ENCODE measurements around the gene MYT1. TPM values are rescaled to one million over a fixed set of nuclear protein-coding genes. Genes with fewer than 3 reads are reported as not detected.

The MYT1 gene
- polyA plus RNA-seq, 3 donors: 0.35 to 0.50 (median 0.46) TPM

GRCh38 chr20:64139199-64140060 is 24.8 kb upstream of the MYT1 start:
- DNase-seq (ENCODE audit: low read depth in 3 of 3, low spot score in 2 of 3): no peak

- DNase-seq (ENCODE audit: low read depth in 3 of 3, low spot score in 2 of 3): no peak
These were observed 24.0 kb upstream of the MYT1 start for GRCh38 chr20:64140061-64140931.

GRCh38 chr20:64140956-64141355 is 23.3 kb upstream of the MYT1 start:
- no peak for DNase-seq (ENCODE audit: low read depth in 3 of 3, low spot score in 2 of 3)

- no peak for DNase-seq (ENCODE audit: low read depth in 3 of 3, low spot score in 2 of 3)
These were observed 21.7 kb upstream of the MYT1 start for GRCh38 chr20:64142590-64142989.

DNA sequence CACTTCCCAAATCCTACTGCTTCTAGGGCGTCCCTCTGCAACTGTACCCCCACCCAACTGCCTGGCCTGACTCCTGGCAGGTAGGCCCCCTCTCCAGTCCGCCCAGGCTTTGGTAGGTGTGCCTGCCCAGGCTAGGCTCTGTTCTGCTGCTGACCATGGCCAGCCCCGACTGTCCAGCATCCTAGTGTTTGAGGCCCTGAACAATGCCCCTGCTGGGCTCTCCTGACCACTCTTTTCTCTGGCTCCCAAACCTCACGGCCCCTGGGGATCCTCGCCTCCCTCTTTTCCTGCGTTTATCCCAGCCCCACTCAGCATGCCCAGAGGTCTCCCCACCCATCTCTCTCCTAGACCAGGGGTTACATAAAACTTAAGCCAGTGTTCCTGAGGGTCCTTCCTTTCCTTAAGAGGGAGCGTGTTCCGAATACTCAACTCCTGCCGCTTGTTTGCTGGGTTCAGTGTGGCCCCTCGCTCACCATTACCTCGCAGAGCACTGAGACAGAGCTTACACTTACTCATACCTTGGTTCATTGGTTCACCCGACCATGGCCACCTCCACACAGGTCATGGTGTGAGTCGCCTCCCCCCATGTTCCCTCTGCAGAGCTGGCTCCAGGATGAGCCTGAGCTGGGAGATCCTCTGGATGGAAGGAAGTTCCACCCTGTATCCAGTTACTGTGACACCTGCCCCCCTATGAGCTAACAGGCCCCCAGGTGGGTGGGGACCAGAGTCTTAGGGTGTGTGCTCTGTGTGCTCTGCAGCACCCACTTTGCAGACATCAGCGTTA is 21.0 kb upstream of the MYT1 start:
- no peak for DNase-seq (ENCODE audit: low read depth in 3 of 3, low spot score in 2 of 3)

- DNase-seq (ENCODE audit: low read depth in 3 of 3, low spot score in 2 of 3): no peak
These were observed 19.9 kb upstream of the MYT1 start for GRCh38 chr20:64144144-64144912.

DNA sequence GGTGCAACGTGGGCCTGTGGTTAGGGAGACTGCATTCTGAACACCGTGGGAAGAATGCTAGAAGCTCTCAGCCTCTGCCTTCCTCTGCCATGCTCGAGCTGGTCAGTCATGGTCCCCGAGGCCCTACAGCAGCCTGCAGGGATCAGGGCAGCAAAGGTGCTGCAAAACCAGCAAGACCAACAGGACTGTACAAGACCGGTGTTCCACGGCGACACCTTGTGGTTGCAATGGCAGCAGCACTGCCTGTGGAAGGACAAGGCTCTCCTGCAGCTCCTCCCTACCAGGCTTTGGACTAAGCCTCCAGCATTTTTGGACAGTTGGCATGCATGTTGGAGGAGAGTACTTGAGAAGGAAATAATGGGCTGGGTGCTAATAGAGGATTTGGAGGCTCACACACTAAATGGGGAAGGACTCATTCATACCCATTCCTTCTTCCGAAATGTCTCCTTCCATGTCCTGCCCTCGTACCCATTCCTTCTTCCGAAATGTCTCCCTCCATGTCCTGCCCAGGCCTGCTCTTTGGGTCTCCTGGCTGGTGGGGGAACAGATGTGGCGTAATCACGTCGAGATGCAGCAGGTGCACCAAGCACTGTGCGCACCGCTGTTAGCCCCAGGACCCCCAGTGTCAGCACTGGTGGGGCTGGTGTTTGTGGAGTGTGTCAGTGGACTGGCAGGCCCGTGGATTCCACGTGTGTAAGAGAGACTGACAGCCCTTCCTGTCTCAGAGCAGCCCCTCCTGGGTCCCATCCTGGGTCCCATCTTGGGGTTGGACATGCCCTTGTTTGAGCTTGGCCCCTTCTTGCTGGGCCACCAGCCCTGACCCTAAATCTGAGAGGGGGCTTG is 18.6 kb upstream of the MYT1 start:
- DNase-seq (ENCODE audit: low read depth in 3 of 3, low spot score in 2 of 3): no peak

- no peak for DNase-seq (ENCODE audit: low read depth in 3 of 3, low spot score in 2 of 3)
These were observed 17.8 kb upstream of the MYT1 start for GRCh38 chr20:64146301-64146935.

DNA sequence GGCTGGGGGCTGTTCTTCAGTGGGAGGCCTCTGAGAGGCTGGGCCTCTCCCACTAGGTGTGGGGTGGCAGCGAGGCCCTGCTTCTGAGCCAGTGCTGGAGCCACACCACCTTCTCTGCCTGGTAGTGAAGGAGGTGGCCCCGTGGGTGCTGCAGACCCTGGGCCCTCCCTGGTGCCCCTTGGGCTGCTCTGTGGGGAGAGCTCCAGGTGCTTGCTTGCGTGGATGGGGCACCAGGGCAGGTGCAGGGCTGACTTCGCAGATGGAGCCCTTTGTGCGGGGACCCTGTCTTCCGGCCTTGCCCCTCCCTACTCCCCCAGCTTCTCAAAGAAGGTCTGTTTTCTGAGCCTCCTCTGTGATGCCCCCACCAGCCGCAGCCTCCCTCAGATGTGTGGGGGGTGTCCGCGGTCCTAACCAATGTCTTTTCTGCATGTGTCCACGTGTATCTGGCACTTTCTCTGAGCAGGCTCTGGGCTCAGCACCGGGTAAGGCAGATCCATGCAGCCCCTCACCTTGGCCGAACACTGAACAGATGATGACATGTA is 17.2 kb upstream of the MYT1 start:
- no peak for DNase-seq (ENCODE audit: low read depth in 3 of 3, low spot score in 2 of 3)

- DNase-seq (ENCODE audit: low read depth in 3 of 3, low spot score in 2 of 3): no peak
These were observed 15.7 kb upstream of the MYT1 start for GRCh38 chr20:64148581-64148980.

GRCh38 chr20:64149141-64149540 is 15.1 kb upstream of the MYT1 start:
- no peak for DNase-seq (ENCODE audit: low read depth in 3 of 3, low spot score in 2 of 3)

DNA sequence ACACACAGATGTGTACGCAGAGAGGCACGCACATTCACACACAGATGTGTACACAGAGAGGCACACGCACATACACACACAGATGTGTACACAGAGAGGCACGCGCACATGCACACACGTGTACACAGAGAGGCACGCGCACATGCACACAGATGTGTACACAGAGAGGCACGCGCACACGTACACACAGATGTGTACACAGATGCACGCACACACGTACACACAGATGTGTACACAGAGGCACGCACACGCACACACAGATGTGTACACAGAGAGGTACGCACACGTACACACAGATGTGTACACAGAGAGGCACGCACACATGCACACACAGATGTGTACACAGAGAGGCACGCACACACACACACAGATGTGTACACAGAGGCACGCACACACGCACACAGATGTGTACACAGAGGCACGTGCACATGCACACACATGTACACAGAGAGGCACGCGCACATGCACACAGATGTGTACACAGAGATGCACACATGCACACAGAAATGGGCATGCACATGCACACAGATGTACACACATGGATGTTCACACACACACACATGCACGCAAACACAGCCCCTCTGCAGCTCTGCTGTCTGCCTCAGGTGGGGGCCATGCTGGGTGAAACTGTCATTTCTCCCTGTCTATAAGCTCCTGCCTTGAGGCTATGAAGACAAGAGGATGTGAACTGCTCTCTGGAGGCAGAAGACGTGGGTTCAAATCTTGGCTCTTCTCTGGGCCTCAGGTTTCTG is 14.3 kb upstream of the MYT1 start:
- DNase-seq (ENCODE audit: low read depth in 3 of 3, low spot score in 2 of 3): no peak

DNA sequence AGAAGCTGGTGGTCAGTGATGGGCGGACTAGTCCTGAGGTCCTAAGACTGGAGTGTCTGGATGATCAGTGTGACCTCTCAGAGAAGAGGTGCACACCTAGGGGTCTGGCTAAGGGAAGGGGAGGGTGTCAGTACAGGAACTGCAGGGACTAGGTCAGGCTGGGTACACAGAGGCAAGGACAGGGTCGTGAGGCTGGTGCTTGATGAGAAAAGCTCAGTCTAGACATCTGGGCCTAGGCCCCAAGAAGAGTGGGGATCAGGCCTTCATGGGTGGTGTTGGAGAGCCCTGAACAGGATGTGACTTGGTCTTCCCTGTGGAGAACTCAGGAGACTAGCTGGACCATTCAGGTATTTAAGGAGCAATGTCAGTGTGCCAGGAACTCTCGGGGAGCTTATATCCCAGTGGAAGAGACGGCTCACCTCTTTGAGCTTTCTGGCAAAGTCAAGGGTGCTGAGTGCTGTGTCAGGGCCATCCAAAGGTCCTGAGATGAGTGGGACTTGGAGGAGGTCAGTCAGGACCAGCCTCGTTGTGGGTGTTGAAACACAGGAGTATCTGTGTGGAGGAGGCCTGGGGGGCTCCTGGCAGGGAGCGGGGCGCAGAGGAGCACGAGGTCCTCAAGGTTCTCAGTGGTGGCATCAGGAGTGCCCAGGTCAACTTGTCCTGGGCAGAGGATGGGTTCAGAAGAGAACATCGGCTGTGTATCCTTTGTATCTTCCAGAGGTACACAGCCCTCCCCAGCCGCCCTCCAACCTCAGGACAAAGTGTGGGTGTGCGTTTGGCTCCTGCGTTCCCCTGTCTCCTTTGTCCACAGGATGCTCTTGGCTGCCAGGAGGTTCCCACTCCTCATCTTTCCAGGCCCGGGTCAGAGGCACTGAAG is 13.3 kb upstream of the MYT1 start:
- DNase-seq (ENCODE audit: low read depth in 3 of 3, low spot score in 2 of 3): no peak

DNA sequence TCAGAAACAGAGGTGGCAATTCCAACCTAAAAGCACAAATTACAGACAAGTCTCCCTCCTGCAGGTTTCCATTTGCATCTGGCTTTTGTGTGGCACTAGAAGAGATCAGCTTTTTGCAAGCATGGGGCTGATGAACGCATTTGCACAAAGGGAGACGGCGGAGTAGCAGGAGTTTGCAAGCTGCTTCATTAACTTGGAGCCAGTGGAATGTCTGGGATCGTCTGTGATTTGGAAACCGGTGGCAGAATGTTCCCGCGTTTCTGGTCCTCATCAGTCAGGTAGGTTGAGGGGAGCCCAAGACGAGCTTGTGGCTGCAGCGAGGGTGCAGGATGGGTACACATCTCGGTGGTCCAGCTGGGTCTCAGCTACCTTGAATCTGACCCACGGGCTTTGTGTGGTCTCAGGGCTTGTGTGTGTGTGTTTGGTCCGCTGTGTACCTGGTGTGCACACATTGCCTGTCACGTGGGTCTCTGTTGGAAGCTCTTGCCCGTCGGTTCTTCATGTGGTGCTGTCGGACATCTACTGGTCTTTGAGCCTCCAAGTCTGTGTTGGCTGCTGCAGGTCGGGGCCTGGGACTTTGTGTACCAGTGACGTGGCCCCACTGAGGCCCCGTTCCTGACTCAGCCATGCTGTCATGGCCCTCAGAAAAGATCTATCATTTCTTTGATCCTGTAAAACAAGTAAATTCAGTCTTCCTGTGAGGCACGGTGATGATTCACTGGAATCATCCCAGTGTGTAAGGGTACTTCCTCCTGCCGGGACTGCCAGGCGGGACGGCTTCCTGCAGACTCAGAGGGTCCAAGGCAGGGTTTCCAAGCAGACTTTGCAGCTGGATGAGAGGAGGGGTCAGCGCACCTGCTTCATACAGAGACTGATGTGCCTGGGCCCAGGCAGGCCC is 12.4 kb upstream of the MYT1 start:
- DNase-seq (ENCODE audit: low read depth in 3 of 3, low spot score in 2 of 3): no peak

GRCh38 chr20:64152906-64153305 is 11.3 kb upstream of the MYT1 start:
- DNase-seq (ENCODE audit: low read depth in 3 of 3, low spot score in 2 of 3): no peak

- DNase-seq (ENCODE audit: low read depth in 3 of 3, low spot score in 2 of 3): no peak
These were observed 10.8 kb upstream of the MYT1 start for GRCh38 chr20:64153410-64153809.
